Endothelial cell (in vitro differentiated cells): ENCODE measurements around the gene ANKRD34C. TPM values are rescaled to one million over a fixed set of nuclear protein-coding genes. Genes with fewer than 3 reads are reported as not detected.
"Not testable (repeated sequence)": the region's sequence is repeated elsewhere in the genome, so short reads cannot be mapped to it uniquely, and the experiment has no call there.

Experiments
- DNase-seq: peaks from one replicate; pipeline ENCODE4 v3.0.0; 2021; ENCODE audit warnings: low spot score
- H3K27ac Mint-ChIP-seq: one replicate; pipeline ENCODE4 v1.8.0; 2021; ENCODE audit warnings: mixed read lengths, inconsistent platforms; ENCODE audit not compliant: unreplicated experiment
- H3K27me3 Mint-ChIP-seq: one replicate; pipeline ENCODE4 v1.8.0; 2021; ENCODE audit warnings: mild to moderate bottlenecking, moderate library complexity, mixed read lengths, inconsistent platforms; ENCODE audit not compliant: unreplicated experiment
- H3K36me3 Mint-ChIP-seq: one replicate; pipeline ENCODE4 v1.8.0; 2021; ENCODE audit warnings: mild to moderate bottlenecking, low read depth, mixed read lengths, inconsistent platforms; ENCODE audit not compliant: unreplicated experiment
- H3K4me1 Mint-ChIP-seq: one replicate; pipeline ENCODE4 v1.8.0; 2021; ENCODE audit warnings: mild to moderate bottlenecking, mixed read lengths, inconsistent platforms; ENCODE audit not compliant: unreplicated experiment
- H3K4me3 Mint-ChIP-seq: one replicate; pipeline ENCODE4 v1.8.0; 2021; ENCODE audit warnings: mild to moderate bottlenecking, mixed read lengths, inconsistent platforms; ENCODE audit not compliant: unreplicated experiment
- H3K9me3 Mint-ChIP-seq: one replicate; pipeline ENCODE4 v1.8.0; 2021; ENCODE audit warnings: mixed read lengths, inconsistent platforms; ENCODE audit not compliant: unreplicated experiment
- total RNA-seq: library from RNA; stranded (reverse); fragmentation: NEBNext Ultra II Directional; extraction: Animal tissue kit (Norgen Biotek cat#: 25700); gene quantifications from one replicate; pipeline ENCODE4 v1.2.1, GENCODE V29; 2021; ENCODE audit not compliant: unreplicated experiment
- TF ChIP-seq, protein P1 (sequence below): fragments of 200-600 bp; sonication (generic); IDR thresholded peaks from one replicate; pipeline ENCODE4 v1.5.0; 2021; ENCODE audit warnings: antibody characterized with exemption; ENCODE audit not compliant: unreplicated experiment

Gene ANKRD34C
- total RNA-seq, 1 donor from 2014 or later, result not detected

DNA sequence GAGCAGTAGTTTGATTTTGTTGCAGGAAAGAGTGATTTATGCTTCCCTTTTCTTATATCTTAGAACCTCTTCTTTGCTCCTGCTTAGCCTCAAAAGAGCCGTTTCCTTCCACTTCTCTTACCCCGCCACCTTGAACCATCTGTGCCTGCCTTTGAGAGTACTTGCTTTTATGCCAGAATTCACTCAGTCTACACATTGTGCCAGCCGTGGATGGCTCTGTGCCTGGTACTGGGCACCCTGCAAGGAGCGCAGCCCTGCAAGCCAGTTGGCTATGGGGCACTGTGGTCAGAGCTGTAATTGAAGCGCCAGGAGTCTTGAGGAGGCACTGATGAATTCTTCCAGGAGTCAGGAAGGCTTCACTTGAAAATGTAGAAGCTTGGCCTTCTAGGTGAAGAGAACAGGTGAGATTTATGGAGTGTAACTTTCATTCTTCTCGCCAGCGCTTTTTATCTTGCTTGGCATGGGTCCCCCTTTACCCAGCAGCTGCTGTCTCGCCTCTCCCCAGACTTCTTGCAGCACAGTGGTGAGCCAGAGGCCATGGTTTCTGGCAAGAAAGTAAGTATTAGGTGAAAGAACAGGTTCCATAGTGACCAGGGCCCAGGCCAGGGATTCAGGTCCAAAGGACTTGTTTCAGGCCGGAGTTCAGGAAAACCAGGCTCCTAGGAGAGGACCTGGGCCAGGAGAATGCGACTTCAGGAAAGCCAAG, 33.3 kb downstream of the ANKRD34C start:
- H3K27me3 Mint-ChIP-seq, result peaks cover 5% of the 10 kb centered on the region
- peaks cover 17% of the 10 kb centered on the region for H3K4me1 Mint-ChIP-seq
- peaks cover 65% of the 10 kb centered on the region for H3K36me3 Mint-ChIP-seq
- no peak overlapping the region for H3K4me3 Mint-ChIP-seq
- TF ChIP-seq, protein P1, sequence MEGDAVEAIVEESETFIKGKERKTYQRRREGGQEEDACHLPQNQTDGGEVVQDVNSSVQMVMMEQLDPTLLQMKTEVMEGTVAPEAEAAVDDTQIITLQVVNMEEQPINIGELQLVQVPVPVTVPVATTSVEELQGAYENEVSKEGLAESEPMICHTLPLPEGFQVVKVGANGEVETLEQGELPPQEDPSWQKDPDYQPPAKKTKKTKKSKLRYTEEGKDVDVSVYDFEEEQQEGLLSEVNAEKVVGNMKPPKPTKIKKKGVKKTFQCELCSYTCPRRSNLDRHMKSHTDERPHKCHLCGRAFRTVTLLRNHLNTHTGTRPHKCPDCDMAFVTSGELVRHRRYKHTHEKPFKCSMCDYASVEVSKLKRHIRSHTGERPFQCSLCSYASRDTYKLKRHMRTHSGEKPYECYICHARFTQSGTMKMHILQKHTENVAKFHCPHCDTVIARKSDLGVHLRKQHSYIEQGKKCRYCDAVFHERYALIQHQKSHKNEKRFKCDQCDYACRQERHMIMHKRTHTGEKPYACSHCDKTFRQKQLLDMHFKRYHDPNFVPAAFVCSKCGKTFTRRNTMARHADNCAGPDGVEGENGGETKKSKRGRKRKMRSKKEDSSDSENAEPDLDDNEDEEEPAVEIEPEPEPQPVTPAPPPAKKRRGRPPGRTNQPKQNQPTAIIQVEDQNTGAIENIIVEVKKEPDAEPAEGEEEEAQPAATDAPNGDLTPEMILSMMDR, result no peak
- H3K27ac Mint-ChIP-seq, result no peak overlapping the region
- DNase-seq, result no peak
- H3K9me3 Mint-ChIP-seq, result peaks cover 5% of the 10 kb centered on the region

DNA sequence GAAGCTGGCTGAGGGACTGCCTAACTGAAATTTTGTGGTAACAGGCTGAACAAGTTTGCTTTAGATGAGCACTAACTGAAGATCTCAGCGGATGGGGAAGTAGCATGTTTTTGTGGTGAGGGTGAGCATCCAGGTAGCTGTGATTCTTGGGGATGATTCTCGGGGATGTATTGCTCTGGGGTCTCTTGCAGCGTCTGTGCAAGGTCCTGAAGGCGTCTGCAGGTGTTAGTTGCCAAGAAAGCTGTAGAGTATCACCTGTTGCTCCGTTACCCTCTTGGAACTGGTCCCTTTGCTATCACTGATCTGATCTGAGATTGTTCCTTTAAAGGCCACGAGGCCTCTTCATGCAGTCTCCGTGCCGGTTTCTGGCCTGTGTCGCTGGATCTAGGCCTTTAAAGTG, 34.3 kb downstream of the ANKRD34C start:
- peaks cover 5% of the 10 kb centered on the region for H3K9me3 Mint-ChIP-seq
- no peak for DNase-seq
- TF ChIP-seq, protein P1, result no peak

DNA sequence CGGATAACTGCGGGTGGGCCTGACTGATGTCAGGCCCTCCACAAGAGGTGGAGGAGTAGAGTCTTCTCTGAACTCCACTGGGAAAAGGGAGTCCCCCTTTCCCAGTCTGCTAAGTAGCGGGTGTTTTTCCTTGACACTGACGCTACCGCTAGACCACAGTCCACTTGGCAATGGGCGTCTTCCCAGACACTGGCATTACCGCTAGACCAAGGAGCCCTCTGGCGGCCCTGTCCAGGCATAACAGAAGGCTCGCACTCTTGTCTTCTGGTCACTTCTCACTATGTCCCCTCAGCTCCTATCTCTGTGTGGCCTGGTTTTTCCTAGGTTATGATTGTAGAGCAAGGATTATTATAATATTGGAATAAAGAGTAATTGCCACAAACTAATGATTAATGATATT, 37.5 kb downstream of the ANKRD34C start:
- H3K36me3 Mint-ChIP-seq, result peaks cover 65% of the 10 kb centered on the region
- not testable (repeated sequence) for H3K4me1 Mint-ChIP-seq, H3K27ac Mint-ChIP-seq, DNase-seq, H3K4me3 Mint-ChIP-seq, H3K9me3 Mint-ChIP-seq, H3K27me3 Mint-ChIP-seq

More for the DNA sequence above, 34.3 kb downstream of the ANKRD34C start:
- peaks cover 6% of the 10 kb centered on the region for H3K27me3 Mint-ChIP-seq
- H3K4me1 Mint-ChIP-seq, result peaks cover 14% of the 10 kb centered on the region
- peaks cover 76% of the 10 kb centered on the region for H3K36me3 Mint-ChIP-seq
- H3K27ac Mint-ChIP-seq, result no peak overlapping the region
- peak overlapping the region; percentile 22 for H3K4me3 Mint-ChIP-seq

DNA sequence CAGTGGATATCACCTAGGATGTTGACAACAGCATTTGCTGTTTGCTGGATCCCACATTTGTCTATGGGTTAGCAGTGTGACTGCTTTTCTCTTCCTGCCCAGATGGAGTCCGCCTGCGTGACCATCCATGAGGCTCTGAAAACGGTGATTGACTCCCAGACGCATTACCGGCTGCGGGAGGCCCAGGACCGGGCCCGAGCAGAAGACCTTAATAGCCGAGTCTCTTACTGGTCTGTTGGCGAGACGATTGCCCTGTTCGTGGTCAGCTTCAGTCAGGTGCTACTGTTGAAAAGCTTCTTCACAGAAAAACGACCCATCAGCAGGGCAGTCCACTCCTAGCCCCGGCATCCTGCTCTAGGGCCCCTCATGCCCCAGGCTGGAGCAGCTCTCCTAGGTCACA, 39.4 kb downstream of the ANKRD34C start:
- no peak for DNase-seq
- Mint-ChIP-seq H3K4me3 (no peak overlapping the region), H3K27ac (no peak overlapping the region), H3K27me3 (peaks cover 6% of the 10 kb centered on the region), H3K36me3 (peaks cover 47% of the 10 kb centered on the region), H3K4me1 (peaks cover 9% of the 10 kb centered on the region), H3K9me3 (peaks cover 5% of the 10 kb centered on the region)
- TF ChIP-seq, protein P1, result no peak

DNA sequence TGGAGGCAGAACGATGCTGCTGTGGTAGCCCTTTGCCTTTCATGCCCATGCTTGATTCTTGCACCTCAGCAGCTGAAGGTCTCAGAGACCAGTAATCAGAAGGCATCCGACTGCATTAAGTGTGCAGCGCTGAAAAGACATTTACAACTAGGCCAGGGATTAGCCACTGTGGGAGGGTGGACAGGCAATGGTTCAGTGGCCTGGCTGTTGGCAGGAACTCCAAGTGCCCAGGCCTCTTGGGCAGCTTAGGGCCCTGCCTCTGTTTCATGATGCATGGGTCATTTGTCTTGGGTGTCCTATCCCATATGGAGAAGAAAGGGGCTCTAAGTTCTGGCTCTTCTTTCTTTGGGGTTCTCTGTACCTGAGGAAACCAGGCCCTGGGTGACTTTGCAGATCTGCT, 39.8 kb downstream of the ANKRD34C start:
- Mint-ChIP-seq H3K27ac (no peak overlapping the region), H3K36me3 (peaks cover 43% of the 10 kb centered on the region), H3K4me1 (peaks cover 9% of the 10 kb centered on the region), H3K9me3 (peaks cover 5% of the 10 kb centered on the region), H3K27me3 (peaks cover 6% of the 10 kb centered on the region), H3K4me3 (no peak overlapping the region)
- TF ChIP-seq, protein P1, result no peak
- DNase-seq, result no peak
